HepG2 (cell line): Measurements from ENCODE around the gene NPW. TPM values are rescaled to one million over a fixed set of nuclear protein-coding genes. Genes with fewer than 3 reads are reported as not detected.

Experiments used
- ATAC-seq: fragments of 200-7000 bp; cut with Tn5 transposase; 3 replicates; pipeline ENCODE4 v1.9.1; 2020; ENCODE audit warnings: mild to moderate bottlenecking, moderate library complexity
- BruUV-seq: library from RNA; stranded (reverse); fragments of 400-500 nt; replicated peaks from 2 replicates; lab custom pipeline; 2021; lab: Mats Ljungman, UMichigan
- CTCF ChIA-PET: fragments of 300-600 bp; formaldehyde crosslinking; extraction: SDS; loops from one replicate; lab custom pipeline; 2021; ENCODE audit warnings: low total read pairs, inconsistent platforms, low intra/inter-chr PET ratio; lab: Yijun Ruan, JAX
- POLR2A ChIA-PET: fragments of 350-600 bp; sonication (Branson Sonifier 250); formaldehyde crosslinking; loops from one replicate; lab custom pipeline; 2020; ENCODE audit warnings: antibody characterized with exemption, inconsistent platforms; lab: Yijun Ruan, JAX
- DNase-seq: peaks from one replicate; pipeline ENCODE4 v3.0.0-alpha.2; 2015; ENCODE audit warnings: low spot score
- FAIRE-seq: peaks from 3 replicates; lab custom pipeline; 2011; peaks lifted over from hg19 to GRCh38; lab: Jason Lieb, UNC
- H2AFZ ChIP-seq: one replicate; pipeline ENCODE4 v1.6.1; 2011; ENCODE audit warnings: low read length, inconsistent platforms
- H3K27ac ChIP-seq: fragments of 300-600 bp; 3 replicates; pipeline ENCODE4 v1.8.0; 2011; ENCODE audit warnings: mixed run types, mild to moderate bottlenecking, mixed read lengths, low read length, inconsistent platforms; ENCODE audit not compliant: insufficient read depth; ENCODE audit errors: extremely low read length
- H3K27me3 ChIP-seq, 2 experiments: fragments of 200-600 bp in 1 of 2; 2 replicates in 1 of 2; 3 replicates in 1 of 2; pipeline versions ENCODE4 v1.6.0 to v1.8.0; 2011; ENCODE audit warnings: low read length in 2 of 2, mild to moderate bottlenecking in 2 of 2, moderate library complexity in 2 of 2, inconsistent platforms in 1 of 2; ENCODE audit not compliant: insufficient read depth in 2 of 2, control insufficient read depth in 1 of 2
- H3K36me3 ChIP-seq, 2 experiments: fragments of 200-600 bp in 1 of 2; replicated peaks in 1 of 2; 2 replicates in 1 of 2; 3 replicates in 1 of 2; pipeline versions ENCODE4 v1.5.1 to v1.8.0; 2011; ENCODE audit warnings: low read length in 2 of 2, inconsistent platforms in 1 of 2; ENCODE audit not compliant: insufficient read depth in 2 of 2, control insufficient read depth in 1 of 2
- H3K4me1 ChIP-seq: 2 replicates; pipeline ENCODE4 v1.5.1; 2012; ENCODE audit warnings: low read length, inconsistent platforms; ENCODE audit not compliant: insufficient read depth
- H3K4me2 ChIP-seq: 2 replicates; pipeline ENCODE4 v1.6.0; 2011; ENCODE audit warnings: low read depth, low read length, inconsistent platforms
- H3K4me3 ChIP-seq, 3 experiments: fragments of 200-600 bp in 1 of 3; sonication (generic), shearing (Covaris generic) in 1 of 3; replicated peaks in 1 of 3; 2 replicates each; pipeline ENCODE4 v1.5.1; 2011 to 2016; ENCODE audit warnings: low read length in 3 of 3, inconsistent platforms in 2 of 3, low read depth in 2 of 3, mild to moderate bottlenecking in 2 of 3, control low read depth in 1 of 3, mixed read lengths in 1 of 3; ENCODE audit not compliant: insufficient read depth in 1 of 3
- H3K79me2 ChIP-seq: one replicate; pipeline ENCODE4 v1.6.1; 2011; ENCODE audit warnings: low read length, inconsistent platforms; ENCODE audit not compliant: insufficient read depth
- H3K9ac ChIP-seq: 2 replicates; pipeline ENCODE4 v1.6.0; 2011; ENCODE audit warnings: mild to moderate bottlenecking, low read depth, low read length, inconsistent platforms; ENCODE audit not compliant: insufficient read depth
- H3K9me3 ChIP-seq: 2 replicates; pipeline ENCODE4 v1.5.1; 2012; ENCODE audit warnings: mild to moderate bottlenecking, low read length
- H4K20me1 ChIP-seq: 2 replicates; pipeline ENCODE4 v1.6.0; 2011; ENCODE audit warnings: inconsistent platforms, mild to moderate bottlenecking, low read length, moderate library complexity; ENCODE audit not compliant: insufficient read depth
- ADNP ChIP-seq: sonication (generic); formaldehyde crosslinking; IDR thresholded peaks from 2 replicates; pipeline ENCODE4 v1.4.0; 2020; ENCODE audit warnings: missing genetic modification reagents
- ARNT2 ChIP-seq: sonication (generic); formaldehyde crosslinking; IDR thresholded peaks from 2 replicates; pipeline ENCODE4 v1.8.0; 2022; ENCODE audit warnings: mild to moderate bottlenecking, low read depth, missing genetic modification reagents, moderate library complexity
- SAFB2 ChIP-seq: sonication (generic); formaldehyde crosslinking; IDR thresholded peaks from 2 replicates; pipeline ENCODE4 v1.5.1; 2020; ENCODE audit warnings: missing genetic modification reagents, low read depth, mild to moderate bottlenecking, borderline replicate concordance
- SP4 ChIP-seq: sonication (generic); formaldehyde crosslinking; IDR thresholded peaks from 2 replicates; pipeline ENCODE4 v1.8.1; 2023; ENCODE audit warnings: mild to moderate bottlenecking, missing genetic modification reagents
- TRIM22 ChIP-seq: fragments of 450-650 bp; IDR thresholded peaks from 2 replicates; pipeline ENCODE4 v1.6.1; 2017
- YEATS4 ChIP-seq: sonication (generic); formaldehyde crosslinking; IDR thresholded peaks from 2 replicates; pipeline ENCODE4 v1.4.0; 2020; ENCODE audit warnings: missing genetic modification reagents, borderline replicate concordance
- ZFP62 ChIP-seq: sonication (generic); formaldehyde crosslinking; IDR thresholded peaks from 2 replicates; pipeline ENCODE4 v1.4.0; 2020; ENCODE audit warnings: missing genetic modification reagents
- ZHX2 ChIP-seq, 2 experiments: sonication (generic) in 1 of 2; formaldehyde crosslinking in 1 of 2; IDR thresholded peaks; 2 replicates each; pipeline versions ENCODE4 v1.6.1 to v1.9.0; 2014 to 2022; ENCODE audit warnings: antibody characterized with exemption in 1 of 2, borderline replicate concordance in 1 of 2, inconsistent platforms in 1 of 2, low read depth in 1 of 2, missing genetic modification reagents in 1 of 2
- ZNF329 ChIP-seq: sonication (generic); formaldehyde crosslinking; IDR thresholded peaks from 2 replicates; pipeline ENCODE4 v1.9.0; 2021; ENCODE audit warnings: low read depth, mild to moderate bottlenecking, missing genetic modification reagents
- ZNF335 ChIP-seq: sonication (generic); formaldehyde crosslinking; IDR thresholded peaks from 2 replicates; pipeline ENCODE4 v1.4.0; 2020; ENCODE audit warnings: missing genetic modification reagents
- ZNF547 ChIP-seq: sonication (generic); formaldehyde crosslinking; IDR thresholded peaks from 2 replicates; pipeline ENCODE4 v1.5.1; 2020; ENCODE audit warnings: mild to moderate bottlenecking, missing genetic modification reagents
- ZNF891 ChIP-seq: sonication (generic); formaldehyde crosslinking; IDR thresholded peaks from 2 replicates; pipeline ENCODE4 v1.5.0; 2020; ENCODE audit warnings: mild to moderate bottlenecking, missing genetic modification reagents
- ZSCAN25 ChIP-seq: sonication (generic); formaldehyde crosslinking; IDR thresholded peaks from 2 replicates; pipeline ENCODE4 v1.8.0; 2022; ENCODE audit warnings: mild to moderate bottlenecking, missing genetic modification reagents
- WGBS: methylation state at CpG from one replicate; pipeline ENCODE4 v1.1.6; 2017; ENCODE audit warnings: low lambda C conversion rate; 5-methylcytosine and 5-hydroxymethylcytosine counted together
- in situ Hi-C: cut with HindIII; loops from 2 replicates; pipeline ENCODE4 v1.10.0; 2017; ENCODE audit warnings: low pct_unique_long_range_greater_than_20kb; ENCODE audit not compliant: extremely low pct_ligation_motif_present
- intact Hi-C: fragments of 100-400 bp; cut with micrococcal nuclease; formaldehyde crosslinking; loops from one replicate; pipeline ENCODE4 v1.10.0; 2022; ENCODE audit not compliant: unreplicated experiment
- polyA plus RNA-seq, 8 experiments: library from polyadenylated mRNA; depleted of rRNA in 3 of 8; stranded (reverse) in 7 of 8; unstranded in 1 of 8; fragments of >200 nt; fragmentation: Illumina TruSeq in 4 of 8; extraction: Trizol in 4 of 8; gene quantifications; 2 replicates each; pipeline versions ENCODE4 v1.2.1 to v1.2.3, GENCODE V29; 2011 to 2016; ENCODE audit warnings: low read depth in 4 of 8, missing spikeins in 1 of 8, mixed read lengths in 1 of 8; ENCODE audit not compliant: insufficient read depth in 1 of 8
- total RNA-seq, 5 experiments: library from RNA; depleted of rRNA; stranded (reverse); fragments of >200 nt; fragmentation: Illumina TruSeq; extraction: Trizol; gene quantifications; 2 replicates each; pipeline ENCODE4 v1.2.3, GENCODE V29; 2016; ENCODE audit warnings: low read depth in 1 of 5

Gene NPW
- total and polyA plus RNA-seq, 2 of the 13 experiments (the other 11 are each of a cell fraction or from before 2014, with no cell fraction given) = 0.24 to 0.97 TPM

GRCh38 chr16:2009164-2009711 is 10.3 kb upstream of the NPW start (continued):
- TF ChIP-seq ADNP (CRISPR knock-in tag) = no peak
- TF ChIP-seq SAFB2 = no peak
- peak; percentile 15; the same call in 1 of the 2 replicates for TF ChIP-seq ZNF547 (CRISPR knock-in tag)
- TF ChIP-seq ZNF335 (CRISPR knock-in tag) = no peak
- 0 out of 2 replicates have a peak, but pooled peaks have one; percentile 4 for TF ChIP-seq SP4 (CRISPR knock-in tag)
- no peak for TF ChIP-seq ZFP62 (CRISPR knock-in tag)
- TF ChIP-seq TRIM22 = no peak
- 0 out of 2 replicates have a peak, but pooled peaks have one; percentile 12 for TF ChIP-seq ZNF891 (CRISPR knock-in tag)
- peak; percentile 61; the same call in 1 of the 2 replicates for TF ChIP-seq ZSCAN25
- 0 out of 2 replicates have a peak, but pooled peaks have one; percentile 14 for TF ChIP-seq ARNT2 (CRISPR knock-in tag)
- TF ChIP-seq, all 625 proteins: peak for 15

- H3K36me3 ChIP-seq = no peaks in the 10 kb centered on the region; a peak in 1 of 5 replicates
- H3K79me2 ChIP-seq = peaks cover 48% of the 10 kb centered on the region
- under 1% methylated on average over 12 of the region's 52 CpGs for WGBS
- H3K9me3 ChIP-seq = no peaks in the 10 kb centered on the region
- H3K27me3 ChIP-seq = no peaks in the 10 kb centered on the region
- intact Hi-C loops (no loop called here), in situ Hi-C loops (no loop called here)
- peak; percentile 89 for ATAC-seq
- H3K4me1 ChIP-seq = peaks cover 68% of the 10 kb centered on the region
- peak; percentile 73 for DNase-seq
- H3K9ac ChIP-seq = peak within 1 kb of the TSS; percentile 93
- BruUV-seq = TSS peak; percentile 98
- POLR2A ChIA-PET = no interaction called here
- peak within 1 kb of the TSS; percentile 76 to 82 (median 81) for H3K4me3 ChIP-seq
- peak within 1 kb of the TSS; percentile 99 for H3K4me2 ChIP-seq
- H2AFZ ChIP-seq = no peak within 1 kb of the TSS
- CTCF ChIA-PET = no interaction called here
- peak within 1 kb of the TSS; percentile 79 for H3K27ac ChIP-seq
- H4K20me1 ChIP-seq = peaks cover 13% of the 10 kb centered on the region; the same call in 1 of the 2 replicates
- FAIRE-seq = peak; percentile 62
- TF ChIP-seq YEATS4 (CRISPR knock-in tag) = peak; percentile 94
- 0 out of 2 replicates have a peak, but pooled peaks have one; percentile 41 for TF ChIP-seq ZNF329 (CRISPR knock-in tag)
- TF ChIP-seq ZHX2 (IDR thresholded peaks at IDR 0.05; ENCODE audit: low read depth) = peak; percentile 36; the same call in 1 of the 2 replicates
- no peak for TF ChIP-seq ZHX2 (CRISPR knock-in tag; IDR thresholded peaks at IDR 0.05; ENCODE audit: borderline replicate concordance)
These were observed 9.6 kb upstream of the NPW start, which contains the start of gene ZNF598 for GRCh38 chr16:2009791-2010510. TSS of gene ZNF598 (minus strand) at chr16:2009821.
